ENCODE data around the gene GGTA1. TPM values are rescaled to one million over a fixed set of nuclear protein-coding genes. Genes with fewer than 3 reads are reported as not detected.
"Not testable (repeated sequence)": the region's sequence is repeated elsewhere in the genome, so short reads cannot be mapped to it uniquely, and the experiment has no call there.

GGTA1 gene
- polyA plus RNA-seq, 4 donors = 5.6 to 19.4 (median 6.4) TPM

DNA sequence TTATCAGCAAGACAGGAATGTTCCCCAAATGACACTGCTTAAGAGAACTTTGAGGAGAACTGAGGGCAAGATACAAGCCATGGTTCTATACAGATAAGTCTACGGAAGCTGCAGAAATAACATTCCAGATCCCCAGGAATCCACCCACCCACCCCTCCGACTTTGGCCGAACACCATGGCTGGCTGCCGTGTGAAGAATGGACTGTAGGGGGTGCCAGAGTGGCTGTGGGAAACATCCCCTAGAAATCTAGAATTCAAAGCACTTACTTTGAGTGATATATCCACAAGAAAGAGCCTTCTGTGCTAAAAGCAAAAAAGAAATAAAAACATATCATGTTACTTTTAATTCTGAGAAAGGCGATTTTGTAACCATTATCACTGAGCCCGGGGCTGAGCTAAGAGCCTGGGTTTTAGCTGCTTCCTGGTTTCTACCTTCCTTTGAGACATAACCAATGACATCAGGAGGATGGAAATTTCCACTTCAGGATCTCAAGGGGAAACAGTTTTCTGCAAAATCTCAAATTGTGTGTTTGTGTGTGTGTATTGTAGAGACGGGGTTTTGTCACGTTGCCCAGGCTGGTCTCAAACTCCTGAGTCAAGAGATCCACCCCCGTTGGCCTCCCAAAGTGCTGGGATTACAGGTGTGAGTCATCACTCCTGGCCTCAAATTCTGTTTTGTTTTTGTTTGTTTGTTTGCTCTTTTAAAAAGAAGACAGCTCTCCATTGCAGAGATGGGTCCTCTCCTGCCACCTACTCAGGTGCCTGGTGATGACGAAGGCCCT, 36.4 kb downstream of the GGTA1 start:
- no peak for DNase-seq (ENCODE audit: low read depth in 4 of 4, low spot score in 3 of 4)

GRCh38 chr9:121459513-121459912, 40.1 kb downstream of the GGTA1 start:
- DNase-seq (ENCODE audit: low read depth in 4 of 4, low spot score in 3 of 4) = no peak

DNA sequence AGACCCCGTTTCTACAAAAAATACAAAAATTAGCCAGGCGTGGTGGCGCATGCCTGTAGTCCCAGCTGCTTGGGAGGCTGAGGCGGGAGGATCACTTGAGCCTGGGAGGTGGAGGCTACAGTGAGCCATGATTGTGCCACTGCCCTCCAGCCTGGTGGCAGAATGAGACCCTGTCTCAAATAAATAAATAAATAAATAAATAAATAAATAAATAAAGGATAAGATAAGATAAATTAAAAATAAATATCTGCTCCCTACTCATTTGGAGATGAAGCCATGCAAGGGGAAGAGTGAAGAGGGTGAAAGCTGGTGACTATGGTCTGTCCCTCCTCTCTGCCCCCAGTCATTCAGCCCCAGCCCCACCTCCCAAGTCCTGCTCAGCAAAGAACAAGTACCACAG, 41.2 kb downstream of the GGTA1 start:
- DNase-seq (ENCODE audit: low read depth in 4 of 4, low spot score in 3 of 4) = not testable (repeated sequence)

GRCh38 chr9:121455527-121456239, 44.0 kb downstream of the GGTA1 start:
- no peak for DNase-seq (ENCODE audit: low read depth in 4 of 4, low spot score in 3 of 4)

- DNase-seq (ENCODE audit: low read depth in 4 of 4, low spot score in 3 of 4) = no peak
Measured at GRCh38 chr9:121454972-121455371, 44.7 kb downstream of the GGTA1 start.

- DNase-seq (ENCODE audit: low read depth in 4 of 4, low spot score in 3 of 4) = no peak
Measured at GRCh38 chr9:121453232-121453892, 46.3 kb downstream of the GGTA1 start.

- no peak for DNase-seq (ENCODE audit: low read depth in 4 of 4, low spot score in 3 of 4)
Measured at GRCh38 chr9:121452085-121452484, 47.6 kb downstream of the GGTA1 start.

DNA sequence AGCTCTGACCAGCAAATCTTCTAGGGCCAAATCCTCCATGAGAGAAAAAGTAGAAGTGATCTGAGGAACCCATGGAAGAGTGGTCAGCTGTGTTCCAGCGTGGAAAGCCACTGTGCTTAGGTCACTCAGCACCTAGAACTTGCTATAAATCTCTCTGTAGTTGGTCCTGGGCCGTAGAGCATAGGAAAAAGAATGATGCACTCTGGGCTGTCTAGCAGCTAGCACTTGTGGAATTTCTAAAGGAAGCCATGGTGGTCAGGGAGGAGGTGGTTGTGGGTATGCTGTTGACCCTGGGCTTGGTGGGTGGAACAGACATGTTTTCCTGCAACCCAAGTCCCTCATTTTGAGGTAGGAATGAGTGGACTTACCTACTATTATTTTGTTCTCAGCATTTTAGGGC, 48.1 kb downstream of the GGTA1 start:
- DNase-seq (ENCODE audit: low read depth in 4 of 4, low spot score in 3 of 4) = no peak

- peak in 1 of 4 donors; percentile 33 for DNase-seq (ENCODE audit: low read depth in 4 of 4, low spot score in 3 of 4)
Measured at GRCh38 chr9:121450241-121450640, 49.4 kb downstream of the GGTA1 start.

GRCh38 chr9:121449786-121450185, 49.9 kb downstream of the GGTA1 start:
- no peak for DNase-seq (ENCODE audit: low read depth in 4 of 4, low spot score in 3 of 4)

GRCh38 chr9:121447321-121447834, 52.3 kb downstream of the GGTA1 start:
- DNase-seq (ENCODE audit: low read depth in 4 of 4, low spot score in 3 of 4) = no peak

- DNase-seq (ENCODE audit: low read depth in 4 of 4, low spot score in 3 of 4) = no peak
Measured at GRCh38 chr9:121445986-121446385, 53.7 kb downstream of the GGTA1 start.

- DNase-seq (ENCODE audit: low read depth in 4 of 4, low spot score in 3 of 4) = no peak
Measured at GRCh38 chr9:121443981-121444380, 55.7 kb downstream of the GGTA1 start.

- no peak for DNase-seq (ENCODE audit: low read depth in 4 of 4, low spot score in 3 of 4)
Measured at GRCh38 chr9:121441165-121441564, 58.5 kb downstream of the GGTA1 start.

DNA sequence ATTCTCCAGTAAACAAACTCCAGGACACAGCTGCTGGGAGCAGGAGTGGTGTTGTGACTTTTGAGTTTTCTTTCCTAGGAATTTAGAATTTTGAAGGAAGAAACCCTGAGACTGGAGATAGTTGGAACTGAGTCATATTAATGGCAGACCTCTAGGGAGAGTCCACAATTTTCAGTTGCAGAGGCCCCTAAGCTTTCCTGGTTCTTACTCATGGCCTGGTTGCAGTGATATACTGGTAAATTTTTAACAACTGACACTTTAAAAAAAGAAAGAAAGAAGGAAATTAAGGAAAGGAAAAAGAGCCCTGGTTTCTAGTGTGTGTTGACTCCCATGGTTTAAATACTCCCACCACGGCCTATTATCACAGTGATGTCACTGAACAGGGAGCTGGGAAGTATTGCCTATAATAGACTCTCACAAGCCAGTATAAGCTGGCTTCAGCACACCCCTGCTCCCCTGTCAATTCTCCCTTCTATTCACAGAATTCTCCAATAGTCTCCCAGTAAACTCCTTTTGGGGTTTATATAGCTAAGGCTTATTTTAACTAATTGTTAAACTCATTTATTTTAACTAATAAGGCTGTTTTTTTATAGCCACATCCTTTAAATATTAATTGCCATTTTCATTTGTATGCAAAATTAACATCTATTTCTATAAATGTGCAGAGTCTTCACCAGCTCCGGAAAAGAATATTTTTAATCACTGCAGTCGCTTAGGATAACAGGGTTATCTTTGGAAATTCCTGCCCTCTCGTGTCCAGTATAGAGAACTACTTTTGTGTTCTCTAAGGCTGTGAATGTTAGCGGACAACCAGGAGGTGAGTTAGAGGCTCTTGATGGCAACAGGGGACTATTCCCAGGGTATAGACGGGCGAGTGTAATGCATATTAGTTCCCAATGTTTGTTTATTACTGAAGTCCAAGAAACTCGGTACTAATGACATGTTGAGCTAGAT, 59.7 kb downstream of the GGTA1 start:
- no peak for DNase-seq (ENCODE audit: low read depth in 4 of 4, low spot score in 3 of 4)

DNA sequence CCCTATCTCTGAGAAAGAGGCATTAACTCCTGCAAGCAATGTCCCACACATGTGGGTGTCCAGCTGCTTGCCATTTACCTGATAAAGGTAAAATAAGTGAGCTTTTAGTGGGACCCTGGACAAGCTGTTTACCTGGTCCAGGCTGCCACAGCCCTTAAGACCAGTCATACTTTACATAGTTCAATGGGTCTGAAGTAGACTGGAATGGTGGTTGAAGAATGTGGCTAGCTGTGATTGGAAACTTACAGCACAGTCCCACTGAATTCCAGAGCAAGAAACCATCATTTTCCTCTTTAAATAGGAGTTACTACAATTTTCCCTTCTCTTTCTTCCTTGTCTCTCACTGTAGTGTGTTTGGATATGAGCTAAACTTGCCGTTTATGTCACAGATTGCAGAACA, 60.6 kb downstream of the GGTA1 start:
- DNase-seq (ENCODE audit: low read depth in 4 of 4, low spot score in 3 of 4) = no peak

DNA sequence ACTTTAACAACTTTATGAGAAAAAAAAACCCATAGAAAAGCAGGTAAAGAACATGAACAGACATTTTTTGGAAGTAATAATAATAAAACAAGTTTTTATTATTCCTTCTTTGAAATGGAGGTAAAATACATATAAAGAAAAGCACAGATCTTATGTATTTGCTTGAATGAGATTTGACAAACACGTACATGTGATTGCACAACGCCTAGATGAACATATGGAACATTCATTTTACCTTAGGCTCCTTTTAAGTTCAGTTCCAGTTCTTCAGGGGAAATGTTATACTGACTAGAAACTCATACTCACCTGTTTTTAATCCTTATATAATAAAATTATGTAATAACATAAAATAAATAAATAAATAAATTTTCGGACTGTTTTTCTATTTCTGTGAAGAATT, 61.8 kb downstream of the GGTA1 start:
- DNase-seq (ENCODE audit: low read depth in 4 of 4, low spot score in 3 of 4) = no peak

- not testable (repeated sequence) for DNase-seq (ENCODE audit: low read depth in 4 of 4, low spot score in 3 of 4)
Measured at GRCh38 chr9:121437046-121437445, 62.6 kb downstream of the GGTA1 start.

DNA sequence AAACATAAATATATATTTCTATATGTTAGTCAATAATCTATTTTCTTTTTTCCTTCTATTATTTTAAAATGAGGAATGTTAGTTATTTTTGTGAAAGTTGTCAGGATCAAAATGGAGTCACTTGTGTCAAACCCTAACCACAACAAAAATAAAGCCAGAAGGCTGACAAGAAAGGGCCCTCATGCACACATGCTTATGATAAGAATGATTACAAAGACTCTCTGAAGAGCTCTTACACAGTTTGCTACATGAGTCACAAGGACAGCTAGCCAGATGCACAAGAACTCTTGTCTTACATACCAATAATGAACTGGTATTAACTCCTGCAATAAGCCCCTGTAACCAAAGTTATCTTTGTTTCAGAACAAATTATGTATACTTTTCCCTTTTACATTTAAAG, 64.7 kb downstream of the GGTA1 start:
- DNase-seq (ENCODE audit: low read depth in 4 of 4, low spot score in 3 of 4) = no peak

DNA sequence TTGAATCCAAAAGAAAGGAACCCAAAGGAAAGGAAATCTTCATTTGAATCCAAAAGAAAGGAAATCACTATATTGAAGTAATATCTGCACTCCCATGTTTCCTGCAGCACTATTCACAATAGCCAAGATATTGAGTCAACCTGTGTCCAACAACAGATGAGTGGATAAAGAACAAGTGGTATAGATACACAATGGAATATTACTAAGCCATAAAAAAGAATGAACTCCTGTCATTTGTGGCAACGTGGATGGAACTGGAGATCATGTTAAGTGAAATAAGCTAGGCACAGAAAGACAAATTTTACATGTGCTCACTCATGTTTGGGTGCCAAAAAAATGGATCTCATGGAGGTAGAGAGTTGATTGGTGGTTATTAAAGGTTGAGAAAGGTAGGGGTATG, 71.7 kb downstream of the GGTA1 start:
- no peak for DNase-seq (ENCODE audit: low read depth in 4 of 4, low spot score in 3 of 4)
